ENCODE data around the gene MT1G.

DNA sequence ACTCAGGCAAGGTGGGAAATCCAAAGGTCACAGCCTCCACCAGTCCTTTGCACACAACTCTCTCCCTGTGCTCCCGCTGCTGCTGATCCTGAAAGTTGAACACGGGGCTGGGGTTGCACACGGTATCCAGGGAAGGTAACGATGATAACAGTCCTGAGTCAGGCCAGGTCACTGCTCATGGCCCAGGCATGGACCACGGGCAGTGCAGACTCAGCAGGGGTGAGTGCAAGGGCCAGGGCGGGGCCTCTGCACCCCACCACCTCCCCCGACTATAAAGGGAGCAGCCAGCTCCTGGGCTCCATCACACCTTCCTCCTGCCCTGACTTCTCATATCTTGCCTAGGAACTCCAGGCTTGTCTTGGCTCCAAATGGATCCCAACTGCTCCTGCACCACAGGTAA is 16.3 kb downstream of the MT1G start, which contains the start of gene MT1B:
- TF ChIP-seq, protein P1, sequence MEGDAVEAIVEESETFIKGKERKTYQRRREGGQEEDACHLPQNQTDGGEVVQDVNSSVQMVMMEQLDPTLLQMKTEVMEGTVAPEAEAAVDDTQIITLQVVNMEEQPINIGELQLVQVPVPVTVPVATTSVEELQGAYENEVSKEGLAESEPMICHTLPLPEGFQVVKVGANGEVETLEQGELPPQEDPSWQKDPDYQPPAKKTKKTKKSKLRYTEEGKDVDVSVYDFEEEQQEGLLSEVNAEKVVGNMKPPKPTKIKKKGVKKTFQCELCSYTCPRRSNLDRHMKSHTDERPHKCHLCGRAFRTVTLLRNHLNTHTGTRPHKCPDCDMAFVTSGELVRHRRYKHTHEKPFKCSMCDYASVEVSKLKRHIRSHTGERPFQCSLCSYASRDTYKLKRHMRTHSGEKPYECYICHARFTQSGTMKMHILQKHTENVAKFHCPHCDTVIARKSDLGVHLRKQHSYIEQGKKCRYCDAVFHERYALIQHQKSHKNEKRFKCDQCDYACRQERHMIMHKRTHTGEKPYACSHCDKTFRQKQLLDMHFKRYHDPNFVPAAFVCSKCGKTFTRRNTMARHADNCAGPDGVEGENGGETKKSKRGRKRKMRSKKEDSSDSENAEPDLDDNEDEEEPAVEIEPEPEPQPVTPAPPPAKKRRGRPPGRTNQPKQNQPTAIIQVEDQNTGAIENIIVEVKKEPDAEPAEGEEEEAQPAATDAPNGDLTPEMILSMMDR (conservative IDR thresholded peaks at IDR 0.05; ENCODE audit: low read depth, low read length) = no peak
- TF ChIP-seq EZH2phosphoT487 (IDR thresholded peaks at IDR 0.05; ENCODE audit: borderline replicate concordance, low read length) (no peak), EZH2 (IDR thresholded peaks at IDR 0.05; ENCODE audit: low read length, unreplicated experiment) (no peak)
